ENCODE data around the gene TENT5C. TPM values are rescaled to one million over a fixed set of nuclear protein-coding genes. Genes with fewer than 3 reads are reported as not detected.

TENT5C gene
- total and polyA plus RNA-seq, 2 of the 8 experiments (the other 6 are each of a cell fraction or from before 2014, with no cell fraction given) = 0.38 to 0.99 TPM

DNA sequence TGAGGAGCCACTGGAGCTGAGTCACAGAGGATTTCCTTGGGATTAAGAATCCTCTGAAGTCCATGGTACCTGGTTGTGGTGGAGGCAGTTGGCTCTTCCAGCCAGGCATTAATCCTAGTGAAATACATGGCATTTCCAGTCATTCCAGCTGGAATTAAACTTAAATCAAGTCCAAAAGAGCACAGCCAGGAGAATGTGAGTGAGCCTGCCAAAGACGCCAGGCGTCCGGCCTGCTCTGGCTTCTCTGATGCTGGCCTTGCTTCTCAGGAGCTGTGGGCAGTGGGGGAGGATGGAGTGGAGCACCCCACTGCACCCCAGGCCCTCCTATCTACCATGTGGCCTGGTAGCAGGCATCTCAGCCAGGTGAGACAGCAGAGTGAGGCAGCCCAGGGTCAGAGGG is 23.4 kb upstream of the TENT5C start:
- no peak overlapping the region for H3K4me3 ChIP-seq (ENCODE audit: extremely low read depth in 1 of 4, insufficient read depth in 2 of 4, low read depth in 3 of 4, low read length in 4 of 4)
- no peaks in the 10 kb centered on the region for H3K4me1 ChIP-seq (replicated peaks in 1 of 4; ENCODE audit: control insufficient read depth in 3 of 4, insufficient read depth in 4 of 4, low read length in 3 of 4)
- TF ChIP-seq TAF7 (optimal IDR thresholded peaks at IDR 0.05; ENCODE audit: borderline replicate concordance, low read depth, low read length) (no peak), SUZ12 (IDR thresholded peaks at IDR 0.05; ENCODE audit: low read length) (no peak), CHD2 (IDR thresholded peaks at IDR 0.05; ENCODE audit: low read length) (no peak), JUND (IDR thresholded peaks at IDR 0.05; ENCODE audit: low read length) (no peak)
- H4K8ac ChIP-seq (ENCODE audit: extremely low read depth, insufficient read depth, low read length) = no peak overlapping the region; the same call in 1 of the 2 replicates
- H3K4me2 ChIP-seq (ENCODE audit: insufficient read depth in 1 of 2, low read depth in 2 of 2, low read length in 2 of 2) = no peak overlapping the region
- no peak overlapping the region for H2BK12ac ChIP-seq (ENCODE audit: low read depth, low read length)
- FAIRE-seq = no peak
- no peak overlapping the region for H3K14ac ChIP-seq (ENCODE audit: insufficient read length)
- H3K23me2 ChIP-seq (ENCODE audit: low read depth, low read length) = peaks cover 2% of the 10 kb centered on the region
- H3K36me3 ChIP-seq (ENCODE audit: control insufficient read depth in 2 of 4, insufficient read depth in 4 of 4, low read length in 3 of 4) = no peaks in the 10 kb centered on the region
- no peak overlapping the region for H2BK20ac ChIP-seq (ENCODE audit: low read length)
- no peak overlapping the region; a peak in 1 of 7 replicates for H3K9ac ChIP-seq (replicated peaks in 1 of 4; ENCODE audit: extremely low read depth in 1 of 4, low read depth in 3 of 4, low read length in 3 of 4)
- no peak overlapping the region for H2AFZ ChIP-seq (ENCODE audit: low read length)
- ChIA-PET CTCF (ENCODE audit: partially characterized antibody) (interaction anchor here (0.7 to 3.4 kb wide), 9 partner anchors 9 to 172 kb away, joined by 3 to 20 read pairs (median 5); no protein-coding TSS in a partner anchor), POLR2A (ENCODE audit: partially characterized antibody) (interaction anchor here (0.9 to 2.0 kb wide), 2 partner anchors 9 to 24 kb away, joined by 3 to 5 read pairs; no protein-coding TSS in a partner anchor)
- H4K20me1 ChIP-seq (replicated peaks in 1 of 2; ENCODE audit: control insufficient read depth in 1 of 2, insufficient read depth in 2 of 2, low read length in 2 of 2) = no peaks in the 10 kb centered on the region
- no peak overlapping the region for H3K18ac ChIP-seq (ENCODE audit: extremely low read depth, low read length)
- H3K23ac ChIP-seq (ENCODE audit: insufficient read length) = no peak overlapping the region
- H2AK5ac ChIP-seq (ENCODE audit: low read depth, low read length) = no peak overlapping the region
- H4K5ac ChIP-seq (ENCODE audit: insufficient read length, low read depth, low read length) = no peak overlapping the region
- 74% methylated on average over 3 of the region's 3 CpGs; no CpG with 5 or more reads in 1 of the 2 experiments for WGBS, 2 experiments (ENCODE audit: extremely low coverage in 1 of 2, insufficient coverage in 1 of 2, insufficient read length in 1 of 2, insufficient replicate concordance in 2 of 2, low coverage in 1 of 2, low lambda C conversion rate in 2 of 2, missing lambda C conversion rate in 1 of 2)
- H3K79me2 ChIP-seq (ENCODE audit: control insufficient read depth in 1 of 2, insufficient read depth in 2 of 2, low read length in 2 of 2) = no peaks in the 10 kb centered on the region; a peak in 1 of 4 replicates
- no peaks in the 10 kb centered on the region for H3K79me1 ChIP-seq (ENCODE audit: low read depth, low read length)
- DNase-seq (ENCODE audit: low read depth in 1 of 2, low spot score in 2 of 2) = no peak
- H3K27ac ChIP-seq (ENCODE audit: low read depth, low read length) = no peak overlapping the region
- H3K4ac ChIP-seq (replicated peaks; ENCODE audit: insufficient read length, low read depth, low read length) = no peak overlapping the region
- no peak overlapping the region for H3K56ac ChIP-seq (replicated peaks; ENCODE audit: insufficient read length, low read depth, low read length)
- no peak overlapping the region for H4K91ac ChIP-seq (replicated peaks; ENCODE audit: insufficient read length, low read length)
- H3K9me3 ChIP-seq (ENCODE audit: insufficient read depth in 2 of 2, low read depth in 1 of 2, low read length in 1 of 2) = no peaks in the 10 kb centered on the region
- H2BK5ac ChIP-seq (ENCODE audit: low read depth, low read length) = no peak overlapping the region
- H2BK15ac ChIP-seq (ENCODE audit: low read length) = no peak overlapping the region
- no peaks in the 10 kb centered on the region for H3K27me3 ChIP-seq (replicated peaks in 1 of 4; ENCODE audit: control insufficient read depth in 3 of 4, extremely low read depth in 1 of 4, insufficient read depth in 3 of 4, low read length in 3 of 4)
- H2BK120ac ChIP-seq (replicated peaks; ENCODE audit: low read depth, low read length) = no peak overlapping the region
